ENCODE measurements around the gene RBM20.

GRCh38 chr10:110759523-110759922, 115.4 kb downstream of the RBM20 start:
- TF ChIP-seq, protein P1, sequence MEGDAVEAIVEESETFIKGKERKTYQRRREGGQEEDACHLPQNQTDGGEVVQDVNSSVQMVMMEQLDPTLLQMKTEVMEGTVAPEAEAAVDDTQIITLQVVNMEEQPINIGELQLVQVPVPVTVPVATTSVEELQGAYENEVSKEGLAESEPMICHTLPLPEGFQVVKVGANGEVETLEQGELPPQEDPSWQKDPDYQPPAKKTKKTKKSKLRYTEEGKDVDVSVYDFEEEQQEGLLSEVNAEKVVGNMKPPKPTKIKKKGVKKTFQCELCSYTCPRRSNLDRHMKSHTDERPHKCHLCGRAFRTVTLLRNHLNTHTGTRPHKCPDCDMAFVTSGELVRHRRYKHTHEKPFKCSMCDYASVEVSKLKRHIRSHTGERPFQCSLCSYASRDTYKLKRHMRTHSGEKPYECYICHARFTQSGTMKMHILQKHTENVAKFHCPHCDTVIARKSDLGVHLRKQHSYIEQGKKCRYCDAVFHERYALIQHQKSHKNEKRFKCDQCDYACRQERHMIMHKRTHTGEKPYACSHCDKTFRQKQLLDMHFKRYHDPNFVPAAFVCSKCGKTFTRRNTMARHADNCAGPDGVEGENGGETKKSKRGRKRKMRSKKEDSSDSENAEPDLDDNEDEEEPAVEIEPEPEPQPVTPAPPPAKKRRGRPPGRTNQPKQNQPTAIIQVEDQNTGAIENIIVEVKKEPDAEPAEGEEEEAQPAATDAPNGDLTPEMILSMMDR (IDR thresholded peaks at IDR 0.05; ENCODE audit: poor library complexity), result no peak
- no peak for TF ChIP-seq EZH2phosphoT487 (IDR thresholded peaks at IDR 0.05; ENCODE audit: low read depth, severe bottlenecking, unreplicated experiment)
- TF ChIP-seq EZH2 (IDR thresholded peaks at IDR 0.05; ENCODE audit: borderline replicate concordance), result no peak

All from hepatocyte (in vitro differentiated cells).